Activated naive CD8-positive, alpha-beta T cell treated with anti-CD3 and anti-CD28 coated beads, Interleukin-2, amount 50 U/mL, for 24 hours (primary cell): ENCODE results near the gene TMEM176A.
"Not testable (repeated sequence)": the region's sequence is repeated elsewhere in the genome, so short reads cannot be mapped to it uniquely, and the experiment has no call there.

Experiments used
- ATAC-seq: fragments of 150-1000 bp; cut with Tn5 transposase; one replicate; pipeline ENCODE4 v1.10.0; 2021
- DNase-seq: peaks from one replicate; pipeline ENCODE4 v3.0.0; 2021
- H3K27ac Mint-ChIP-seq: one replicate; pipeline ENCODE4 v1.8.0; 2021; ENCODE audit warnings: mild to moderate bottlenecking, mixed read lengths
- H3K27me3 Mint-ChIP-seq: one replicate; pipeline ENCODE4 v1.8.0; 2021; ENCODE audit warnings: mixed read lengths
- H3K36me3 Mint-ChIP-seq: one replicate; pipeline ENCODE4 v1.8.0; 2021; ENCODE audit warnings: low read depth, mixed read lengths
- H3K4me1 Mint-ChIP-seq: one replicate; pipeline ENCODE4 v1.8.0; 2021; ENCODE audit warnings: mixed read lengths
- H3K4me3 Mint-ChIP-seq: one replicate; pipeline ENCODE4 v1.8.0; 2021; ENCODE audit warnings: mild to moderate bottlenecking, moderate library complexity, mixed read lengths
- H3K9me3 Mint-ChIP-seq: one replicate; pipeline ENCODE4 v1.8.0; 2021; ENCODE audit warnings: mixed read lengths

TMEM176A gene

DNA sequence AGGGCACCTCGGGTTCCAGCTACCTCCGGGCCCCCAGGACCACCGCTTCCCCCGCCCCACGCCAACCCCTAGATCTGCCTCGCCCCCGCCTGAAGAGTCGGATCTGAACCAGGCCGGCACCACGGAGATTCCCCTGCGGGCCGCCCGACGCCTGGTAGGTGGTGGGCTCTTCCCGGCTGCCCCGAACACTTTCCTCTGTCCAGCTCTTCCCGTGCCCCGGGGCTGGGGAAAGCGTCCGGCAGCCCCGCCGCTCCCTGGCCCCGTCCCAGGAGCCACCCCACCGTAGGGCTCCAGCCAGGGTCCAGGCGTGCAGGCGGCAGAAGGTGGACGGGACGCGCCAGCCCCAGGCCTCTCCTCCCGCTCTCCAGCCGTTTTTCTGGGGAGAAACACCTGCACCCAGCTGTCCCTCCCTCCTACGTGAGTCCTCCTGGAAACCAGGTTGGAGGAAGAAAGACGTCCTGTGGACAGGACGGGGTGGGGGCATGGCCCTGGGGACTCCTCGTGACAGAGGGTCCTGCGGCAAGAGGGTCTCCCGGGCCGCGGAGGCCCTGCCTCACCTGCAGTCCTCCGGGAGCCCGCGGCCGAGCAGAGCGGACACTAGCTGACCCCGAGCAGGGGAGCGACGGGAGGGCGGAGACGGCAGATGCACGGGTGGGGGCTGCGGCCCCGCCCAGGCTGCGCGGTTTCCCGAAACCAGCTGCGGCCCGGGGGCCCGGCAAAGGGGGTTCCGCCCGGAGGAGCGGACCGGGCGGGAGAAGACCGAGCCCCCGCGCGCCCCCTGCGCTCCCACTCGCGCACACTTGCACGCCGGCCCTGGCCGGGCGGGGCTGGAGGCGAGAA is 608 bp upstream of the TMEM176A start, which contains the start of gene TMEM176B:
TMEM176B (minus strand) TSS at position 624 of the 840 bp plus-strand sequence. CDS start 3,795 bp downstream, outside the sequence.
- ATAC-seq (peak; percentile 21), DNase-seq (no peak)
- peaks cover 45% of the 10 kb centered on the region for H3K27me3 Mint-ChIP-seq
- peaks cover 3% of the 10 kb centered on the region for H3K4me1 Mint-ChIP-seq
- no peaks in the 10 kb centered on the region for H3K9me3 Mint-ChIP-seq
- H3K36me3 Mint-ChIP-seq = no peaks in the 10 kb centered on the region
- H3K4me3 Mint-ChIP-seq = peak within 1 kb of the TSS; percentile 57
- H3K27ac Mint-ChIP-seq = no peak within 1 kb of the TSS

DNA sequence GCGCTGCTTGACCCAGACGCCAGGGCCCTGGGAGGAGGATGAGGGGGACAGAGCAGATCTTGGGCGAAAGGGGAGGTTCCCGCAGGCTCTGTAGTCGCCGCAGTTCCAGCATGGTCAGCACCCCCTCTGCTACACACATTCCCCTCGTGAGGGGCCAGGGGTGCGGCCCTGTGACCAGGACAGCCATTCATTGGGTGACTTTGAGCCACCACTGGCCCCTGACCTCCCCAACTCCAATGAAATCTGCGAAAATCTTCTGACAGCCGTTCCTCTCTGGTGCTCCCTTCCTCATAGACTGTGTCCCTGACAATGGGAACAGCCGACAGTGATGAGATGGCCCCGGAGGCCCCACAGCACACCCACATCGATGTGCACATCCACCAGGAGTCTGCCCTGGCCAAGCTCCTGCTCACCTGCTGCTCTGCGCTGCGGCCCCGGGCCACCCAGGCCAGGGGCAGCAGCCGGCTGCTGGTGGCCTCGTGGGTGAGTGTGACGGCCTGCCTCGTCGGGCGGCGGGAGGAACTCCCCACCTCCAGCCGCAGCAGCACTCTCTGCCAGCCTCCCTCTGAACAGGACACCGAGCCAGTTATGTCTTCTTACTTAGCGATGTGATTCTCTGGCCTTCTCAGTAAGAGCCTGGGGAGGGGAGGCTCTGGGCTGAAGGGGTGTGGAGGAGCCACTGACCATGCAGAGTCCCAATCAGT is 825 bp downstream of the TMEM176A start:
- H3K36me3 Mint-ChIP-seq = no peaks in the 10 kb centered on the region
- H3K27ac Mint-ChIP-seq = no peak overlapping the region
- ATAC-seq (no peak), DNase-seq (no peak)
- H3K4me1 Mint-ChIP-seq = peaks cover 3% of the 10 kb centered on the region
- H3K9me3 Mint-ChIP-seq = peaks cover 11% of the 10 kb centered on the region
- peaks cover 44% of the 10 kb centered on the region for H3K27me3 Mint-ChIP-seq
- peak overlapping the region; percentile 57 for H3K4me3 Mint-ChIP-seq

DNA sequence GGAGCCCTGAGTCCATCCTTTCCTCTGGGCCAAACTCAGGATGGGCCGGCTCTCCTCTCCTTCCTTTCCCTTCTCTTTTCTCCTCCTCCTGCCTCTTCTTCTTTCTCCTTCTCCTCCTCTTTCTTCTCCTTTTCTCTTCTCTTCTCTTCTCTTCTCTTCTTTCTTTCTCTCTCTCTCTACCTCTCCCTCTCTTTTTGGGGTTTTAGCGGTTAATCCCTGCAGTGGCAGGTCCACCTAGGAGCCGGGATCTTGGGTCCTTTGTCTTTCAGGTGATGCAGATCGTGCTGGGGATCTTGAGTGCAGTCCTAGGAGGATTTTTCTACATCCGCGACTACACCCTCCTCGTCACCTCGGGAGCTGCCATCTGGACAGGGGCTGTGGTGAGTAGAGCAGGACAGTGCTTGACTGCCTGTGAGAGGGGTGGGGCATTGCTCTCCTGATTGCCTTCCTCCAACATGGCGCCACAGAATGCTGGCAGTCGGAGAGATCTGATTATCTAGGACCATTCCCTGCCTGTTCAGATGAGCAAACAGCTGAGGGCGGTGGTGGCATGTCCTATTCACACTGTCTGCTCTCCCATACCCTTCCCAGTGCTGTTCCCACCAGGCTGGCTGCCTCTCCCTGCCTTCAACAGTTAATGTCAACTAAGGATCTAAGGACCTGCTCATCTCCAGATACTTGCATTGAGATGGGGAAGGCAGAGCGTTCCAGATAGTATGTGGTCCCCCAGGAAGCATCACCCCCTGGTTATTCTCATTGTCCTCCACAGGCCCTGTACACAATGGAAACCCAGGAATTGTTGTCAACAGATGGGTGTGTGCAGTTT is 1.6 kb downstream of the TMEM176A start:
- DNase-seq (no peak), ATAC-seq (no peak)
- Mint-ChIP-seq H3K9me3 (peaks cover 14% of the 10 kb centered on the region), H3K4me3 (peak overlapping the region; percentile 18), H3K4me1 (peaks cover 3% of the 10 kb centered on the region), H3K36me3 (no peaks in the 10 kb centered on the region), H3K27ac (no peak overlapping the region), H3K27me3 (peaks cover 43% of the 10 kb centered on the region)

DNA sequence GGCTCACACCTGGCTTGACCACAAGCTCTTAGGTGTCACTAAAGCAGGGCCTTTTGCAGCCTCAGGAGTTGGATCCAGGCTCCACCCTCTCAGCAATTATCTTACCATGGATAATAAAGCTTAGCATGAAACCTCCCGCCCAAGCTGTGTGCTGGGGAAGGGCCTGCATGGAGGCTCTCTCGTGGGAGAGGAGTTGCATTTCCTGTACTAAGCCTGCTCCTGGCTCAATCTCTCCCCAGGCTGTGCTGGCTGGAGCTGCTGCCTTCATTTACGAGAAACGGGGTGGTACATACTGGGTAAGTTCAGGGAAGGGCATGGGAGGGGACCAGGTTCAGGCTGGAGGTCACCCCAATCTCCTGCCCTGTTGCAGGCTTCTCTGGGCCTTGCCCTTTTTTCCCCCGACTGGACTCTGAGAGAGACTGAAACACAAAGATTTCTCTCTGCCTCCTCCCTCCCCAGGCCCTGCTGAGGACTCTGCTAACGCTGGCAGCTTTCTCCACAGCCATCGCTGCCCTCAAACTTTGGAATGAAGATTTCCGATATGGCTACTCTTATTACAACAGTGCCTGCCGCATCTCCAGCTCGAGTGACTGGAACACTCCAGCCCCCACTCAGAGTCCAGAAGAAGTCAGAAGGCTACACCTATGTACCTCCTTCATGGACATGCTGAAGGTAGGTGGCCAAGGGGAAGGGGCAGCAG is 2.7 kb downstream of the TMEM176A start:
- no peak for ATAC-seq
- Mint-ChIP-seq H3K27ac (no peak overlapping the region), H3K36me3 (no peaks in the 10 kb centered on the region), H3K9me3 (peaks cover 14% of the 10 kb centered on the region), H3K4me3 (no peak overlapping the region), H3K4me1 (peaks cover 3% of the 10 kb centered on the region), H3K27me3 (peaks cover 43% of the 10 kb centered on the region)
- DNase-seq = no peak

DNA sequence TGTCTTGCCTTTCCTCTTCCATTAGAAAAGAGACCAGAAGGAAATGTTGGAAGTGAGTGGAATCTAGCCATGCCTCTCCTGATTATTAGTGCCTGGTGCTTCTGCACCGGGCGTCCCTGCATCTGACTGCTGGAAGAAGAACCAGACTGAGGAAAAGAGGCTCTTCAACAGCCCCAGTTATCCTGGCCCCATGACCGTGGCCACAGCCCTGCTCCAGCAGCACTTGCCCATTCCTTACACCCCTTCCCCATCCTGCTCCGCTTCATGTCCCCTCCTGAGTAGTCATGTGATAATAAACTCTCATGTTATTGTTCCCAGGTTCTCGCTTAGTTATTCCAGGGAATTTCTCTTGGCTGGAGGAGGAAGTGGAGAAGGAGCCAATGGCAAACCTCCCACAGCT is 4.2 kb downstream of the TMEM176A start:
- Mint-ChIP-seq H3K36me3 (no peaks in the 10 kb centered on the region), H3K9me3 (peaks cover 14% of the 10 kb centered on the region), H3K4me3 (no peak overlapping the region), H3K4me1 (peaks cover 3% of the 10 kb centered on the region), H3K27ac (no peak overlapping the region), H3K27me3 (peaks cover 41% of the 10 kb centered on the region)
- DNase-seq = no peak
- no peak for ATAC-seq

DNA sequence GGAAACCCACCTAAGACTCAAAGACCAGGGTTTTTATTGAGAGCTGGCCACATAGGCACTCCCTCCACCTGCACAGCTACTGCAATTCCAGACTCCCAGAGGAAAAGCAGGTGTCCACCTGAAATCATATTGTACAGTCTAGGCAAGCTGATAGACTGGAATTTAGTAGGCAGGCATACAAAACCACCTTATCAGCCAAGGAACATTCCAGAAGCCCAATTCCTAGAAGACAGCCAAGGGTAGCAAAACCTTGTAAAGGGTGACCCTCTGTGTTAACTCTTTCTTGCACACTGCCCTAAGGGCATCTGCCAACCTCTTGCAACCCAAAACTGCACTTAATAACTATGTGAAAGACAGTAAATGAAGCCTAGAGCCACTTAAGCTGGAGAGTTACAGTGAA is 5.3 kb downstream of the TMEM176A start:
- Mint-ChIP-seq H3K9me3 (peaks cover 14% of the 10 kb centered on the region), H3K27me3 (peaks cover 48% of the 10 kb centered on the region)
- no peak for ATAC-seq

DNA sequence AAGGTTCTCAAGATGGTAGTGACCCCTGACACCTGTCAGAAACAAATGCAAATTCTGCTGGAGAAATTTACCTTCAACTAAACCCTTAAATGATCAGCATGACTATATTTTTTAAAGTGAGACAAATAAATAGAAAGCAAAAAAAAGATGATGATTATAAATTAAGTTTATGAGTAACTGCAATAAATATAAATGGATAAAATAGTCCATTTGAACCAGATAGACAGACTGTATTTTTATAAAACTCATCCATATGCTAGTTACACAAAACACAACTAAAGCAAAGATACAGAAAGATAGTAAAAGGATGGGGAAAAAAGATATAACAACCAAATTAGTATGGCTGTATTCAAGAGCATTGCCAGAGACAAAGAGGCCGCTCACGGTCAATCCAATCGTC is 5.9 kb downstream of the TMEM176A start:
- DNase-seq = no peak
- H3K27ac Mint-ChIP-seq = no peak overlapping the region
- no peak overlapping the region for H3K4me3 Mint-ChIP-seq
- no peaks in the 10 kb centered on the region for H3K4me1 Mint-ChIP-seq
- H3K27me3 Mint-ChIP-seq = peaks cover 42% of the 10 kb centered on the region
- no peak for ATAC-seq
- no peaks in the 10 kb centered on the region for H3K36me3 Mint-ChIP-seq
- peaks cover 14% of the 10 kb centered on the region for H3K9me3 Mint-ChIP-seq

More for the DNA sequence above, 5.3 kb downstream of the TMEM176A start:
- Mint-ChIP-seq H3K4me1 (peaks cover 3% of the 10 kb centered on the region), H3K4me3 (no peak overlapping the region), H3K27ac (no peak overlapping the region), H3K36me3 (no peaks in the 10 kb centered on the region)
- no peak for DNase-seq

DNA sequence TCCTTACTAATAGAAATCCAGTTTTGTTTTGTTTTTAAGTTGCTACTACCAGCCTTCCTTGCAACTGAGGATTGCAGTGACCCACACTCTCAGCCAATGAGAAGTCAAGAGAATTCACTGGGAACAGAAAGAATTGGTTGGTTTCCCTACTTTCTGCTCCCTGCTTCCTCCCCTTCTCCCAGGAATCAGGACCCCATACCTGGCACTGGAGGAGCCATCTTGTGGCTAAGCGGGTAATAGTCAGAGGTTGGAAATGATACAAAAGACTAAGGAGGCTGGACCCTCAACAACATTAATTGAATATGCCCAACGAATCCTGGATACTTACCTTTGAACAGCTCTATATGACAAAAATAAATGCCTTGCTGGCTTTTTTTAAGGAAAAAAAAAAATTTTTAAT is 6.3 kb downstream of the TMEM176A start:
- H3K36me3 Mint-ChIP-seq = no peaks in the 10 kb centered on the region
- H3K27me3 Mint-ChIP-seq = peaks cover 42% of the 10 kb centered on the region
- no peak overlapping the region for H3K4me3 Mint-ChIP-seq
- H3K9me3 Mint-ChIP-seq = peaks cover 14% of the 10 kb centered on the region
- DNase-seq (no peak), ATAC-seq (no peak)
- no peaks in the 10 kb centered on the region for H3K4me1 Mint-ChIP-seq
- no peak overlapping the region for H3K27ac Mint-ChIP-seq

DNA sequence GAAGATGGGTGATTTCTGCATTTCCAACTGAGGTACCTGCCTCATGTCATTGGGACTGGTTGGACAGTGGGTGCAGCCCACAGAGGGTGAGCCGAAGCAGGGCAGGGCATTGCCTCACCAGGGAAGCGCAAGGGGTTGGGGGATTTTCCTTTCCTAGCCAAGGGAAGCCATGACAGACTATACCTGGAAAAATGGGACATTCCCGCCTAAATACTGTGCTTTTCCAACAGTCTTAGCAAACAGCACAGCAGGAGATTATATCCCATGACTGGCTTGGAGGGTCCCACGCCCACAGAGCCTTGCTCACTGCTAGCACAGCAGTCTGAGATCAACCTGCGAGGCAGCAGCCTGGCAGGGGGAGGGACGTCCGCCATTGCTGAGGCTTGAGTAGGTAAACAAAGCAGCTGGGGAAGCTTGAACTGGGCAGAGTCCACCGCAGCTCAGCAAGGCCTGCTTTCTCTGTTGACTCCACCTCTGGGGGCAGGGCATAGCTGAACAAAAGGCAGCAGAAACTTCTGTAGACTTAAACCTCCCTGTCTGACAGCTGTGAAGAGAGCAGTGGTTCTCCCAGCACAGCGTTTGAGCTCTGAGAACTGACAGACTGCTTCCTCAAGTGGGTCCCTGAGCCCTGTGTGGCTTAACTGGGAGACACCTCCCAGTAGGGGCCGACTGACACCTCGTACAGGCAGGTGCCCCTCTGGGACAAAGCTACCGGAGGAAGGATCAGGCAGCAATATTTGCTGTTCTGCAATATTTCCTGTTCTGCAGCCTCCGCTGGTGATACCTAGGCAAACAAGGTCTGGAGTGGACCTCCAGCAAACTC is 7.3 kb downstream of the TMEM176A start:
- H3K4me3 Mint-ChIP-seq, H3K36me3 Mint-ChIP-seq, ATAC-seq, H3K4me1 Mint-ChIP-seq, H3K27ac Mint-ChIP-seq, DNase-seq: not testable (repeated sequence)
- Mint-ChIP-seq H3K27me3 (peaks cover 37% of the 10 kb centered on the region), H3K9me3 (peaks cover 14% of the 10 kb centered on the region)

DNA sequence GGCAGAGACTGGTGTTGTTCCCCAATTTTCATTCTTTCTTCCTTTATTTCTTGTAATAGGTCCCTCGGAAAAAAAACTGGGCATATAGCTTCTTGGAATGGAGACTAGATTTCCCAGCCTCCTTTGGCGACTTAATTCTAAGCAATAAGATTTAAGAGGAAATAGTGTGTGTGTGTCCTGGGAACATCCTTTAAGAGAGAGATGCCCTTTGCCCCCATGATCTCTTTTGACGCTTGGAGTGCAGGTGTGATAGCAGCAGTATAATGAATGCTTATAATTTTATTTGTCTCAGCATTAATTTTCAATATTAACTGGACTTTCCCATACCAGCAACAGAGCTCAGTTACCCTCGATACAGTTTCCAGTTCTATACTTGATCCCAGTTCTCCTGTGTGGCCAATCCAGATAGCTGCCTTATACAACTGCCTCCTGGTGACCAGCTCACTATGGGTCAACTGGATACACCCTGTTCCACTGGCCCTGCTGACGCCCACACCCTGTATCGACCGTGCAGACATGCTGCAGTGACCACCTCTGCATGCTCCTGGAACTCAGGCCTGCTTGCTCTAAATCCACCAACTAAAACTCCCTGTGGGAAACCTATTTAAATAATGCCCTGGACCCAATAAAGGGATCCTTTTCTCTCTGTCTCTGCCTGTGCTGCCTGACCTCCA is 13.9 kb downstream of the TMEM176A start:
- Mint-ChIP-seq H3K27ac (no peak overlapping the region), H3K36me3 (no peaks in the 10 kb centered on the region), H3K4me3 (no peak overlapping the region), H3K9me3 (peaks cover 8% of the 10 kb centered on the region), H3K4me1 (peaks cover 2% of the 10 kb centered on the region), H3K27me3 (peaks cover 35% of the 10 kb centered on the region)
- DNase-seq (no peak), ATAC-seq (no peak)

DNA sequence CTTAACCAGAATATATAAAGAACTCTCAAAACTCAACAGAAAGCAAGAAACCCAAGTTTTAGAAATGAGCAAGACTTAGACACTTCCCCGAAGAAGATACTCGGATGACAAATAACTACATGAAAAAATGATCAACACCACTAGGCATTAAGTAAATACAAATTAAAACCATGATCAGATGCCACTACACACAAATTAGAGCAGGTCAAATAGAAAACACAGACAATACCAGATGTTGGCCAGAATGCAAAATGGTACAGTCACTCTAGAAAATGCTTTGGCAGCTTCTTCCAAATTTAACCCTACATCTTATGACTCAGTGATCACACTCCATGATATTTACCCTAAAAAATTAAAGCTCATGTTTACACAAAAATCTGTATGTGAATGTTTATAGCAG is 18.4 kb downstream of the TMEM176A start:
- DNase-seq = no peak
- peaks cover 5% of the 10 kb centered on the region for H3K4me1 Mint-ChIP-seq
- peaks cover 24% of the 10 kb centered on the region for H3K27me3 Mint-ChIP-seq
- H3K4me3 Mint-ChIP-seq = no peak overlapping the region
- peaks cover 16% of the 10 kb centered on the region for H3K9me3 Mint-ChIP-seq
- no peak overlapping the region for H3K27ac Mint-ChIP-seq
- H3K36me3 Mint-ChIP-seq = no peaks in the 10 kb centered on the region
- ATAC-seq = no peak

DNA sequence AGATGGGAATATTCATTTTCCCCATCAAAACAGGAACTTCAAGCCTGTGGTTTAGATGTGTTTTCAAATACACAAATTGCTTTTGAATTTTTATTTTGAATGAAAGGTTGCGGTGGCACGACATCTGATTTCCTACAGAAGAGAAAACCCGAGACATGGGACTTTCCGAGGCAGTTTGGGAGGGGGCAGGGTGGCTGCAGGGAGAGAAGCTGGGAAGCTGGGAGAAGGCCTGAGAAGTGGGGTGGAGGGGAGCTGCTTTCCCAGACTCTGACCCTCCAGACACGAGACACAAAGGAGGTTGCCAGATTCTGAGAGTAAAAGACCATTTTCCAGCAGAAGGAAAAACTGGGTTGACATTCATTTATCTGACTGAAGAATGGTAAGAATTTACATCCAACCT is 19.6 kb downstream of the TMEM176A start:
- no peak for ATAC-seq
- peaks cover 16% of the 10 kb centered on the region for H3K9me3 Mint-ChIP-seq
- no peak overlapping the region for H3K4me3 Mint-ChIP-seq
- no peak overlapping the region for H3K27ac Mint-ChIP-seq
- H3K36me3 Mint-ChIP-seq = no peaks in the 10 kb centered on the region
- peaks cover 5% of the 10 kb centered on the region for H3K4me1 Mint-ChIP-seq
- no peak for DNase-seq
- peaks cover 24% of the 10 kb centered on the region for H3K27me3 Mint-ChIP-seq

DNA sequence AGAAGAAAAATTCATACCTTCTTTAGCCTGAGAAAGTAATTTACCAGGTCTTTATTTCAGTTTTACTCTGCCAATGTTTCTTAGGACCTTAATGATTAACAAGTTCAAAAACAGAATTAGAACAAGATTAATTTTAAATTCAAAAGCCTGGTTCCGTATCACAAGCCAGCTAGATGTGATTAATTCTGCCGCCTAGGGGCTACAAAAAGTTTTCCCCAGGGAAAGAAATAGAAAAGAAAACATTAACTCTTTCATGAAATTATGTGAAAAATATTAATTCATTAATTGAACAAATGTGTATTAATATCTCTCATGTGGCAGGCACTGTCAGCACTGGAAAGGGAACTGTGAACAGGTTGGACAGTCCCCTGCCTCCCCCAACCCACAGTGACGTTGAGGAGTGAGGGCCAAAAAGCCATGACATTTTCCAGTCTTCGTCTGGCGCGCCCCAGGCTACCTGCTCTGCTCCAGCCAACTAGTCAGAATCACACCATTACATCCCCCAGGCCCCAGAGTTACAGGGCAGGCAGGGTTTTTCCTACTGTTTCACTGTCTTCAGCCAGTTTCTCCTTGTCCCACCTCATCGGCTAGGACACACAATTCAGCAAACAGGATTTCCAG is 20.1 kb downstream of the TMEM176A start:
- H3K9me3 Mint-ChIP-seq = peaks cover 14% of the 10 kb centered on the region
- ATAC-seq (no peak), DNase-seq (no peak)
- no peak overlapping the region for H3K4me3 Mint-ChIP-seq
- H3K4me1 Mint-ChIP-seq = peaks cover 5% of the 10 kb centered on the region
- H3K27ac Mint-ChIP-seq = no peak overlapping the region
- H3K36me3 Mint-ChIP-seq = no peaks in the 10 kb centered on the region
- H3K27me3 Mint-ChIP-seq = peaks cover 23% of the 10 kb centered on the region
